ENCODE data around the gene AMBRA1. TPM values are rescaled to one million over a fixed set of nuclear protein-coding genes. Genes with fewer than 3 reads are reported as not detected.

The AMBRA1 gene
- total RNA-seq, 4 donors from 2014 or later, result 43.4 to 48.9 (median 46.3) TPM

- Histone ChIP-seq H3K9me3 (no peaks in the 10 kb centered on the region), H3K36me3 (peaks cover 0 to 16% (median 0%) of the 10 kb centered on the region in 4 donors), H3K4me1 (peaks cover 0 to 25% (median 3%) of the 10 kb centered on the region in 4 donors), H3K27me3 (no peaks in the 10 kb centered on the region), H3K4me3 (no peak overlapping the region), H3K27ac (no peak overlapping the region)
- no peak for DNase-seq
- intact Hi-C loops (cut with DNase I; ENCODE audit: low total_unique reads), result loop anchor here (10.0 kb wide), 1 partner anchor 142 kb away; the partner anchor contains the start of gene CHRM4
- TF ChIP-seq POLR2A (IDR thresholded peaks at IDR 0.05) (no peak), POLR2AphosphoS5 (IDR thresholded peaks at IDR 0.05) (no peak), EP300 (IDR thresholded peaks at IDR 0.05; ENCODE audit: low read depth) (no peak), CTCF (IDR thresholded peaks at IDR 0.05) (no peak)
- in situ Hi-C loops (cut with MboI; ENCODE audit: low pct_ligation_motif_present in 1 of 4, low pct_unique_long_range_greater_than_20kb in 1 of 4, low sequenced_read_pairs in 3 of 4), result loop anchor here (10.0 to 25.0 kb wide), 4 partner anchors 125 to 300 kb away; partner anchors contain the start of genes CHRM4 (in 3 of the 4) and MDK (in 2 of the 4)
- WGBS, 2 donors (ENCODE audit: low coverage in 1 of 2), result 89% methylated on average over 2 of the region's 2 CpGs; no CpG with 5 or more reads in 1 of the 2 donors
These were observed 56.7 kb downstream of the AMBRA1 start for GRCh38 chr11:46537121-46537520.

GRCh38 chr11:46535688-46536087, 58.1 kb downstream of the AMBRA1 start:
- H3K4me3 ChIP-seq, result no peak overlapping the region
- H3K9me3 ChIP-seq, result no peaks in the 10 kb centered on the region
- no peak for TF ChIP-seq POLR2AphosphoS5 (IDR thresholded peaks at IDR 0.05)
- no peak for TF ChIP-seq POLR2A (IDR thresholded peaks at IDR 0.05)
- no peak for TF ChIP-seq CTCF (IDR thresholded peaks at IDR 0.05)
- TF ChIP-seq EP300 (IDR thresholded peaks at IDR 0.05; ENCODE audit: low read depth), result no peak
- peaks cover 0 to 6% (median 0%) of the 10 kb centered on the region in 4 donors for H3K36me3 ChIP-seq
- H3K27me3 ChIP-seq, result no peaks in the 10 kb centered on the region
- in situ Hi-C loops (cut with MboI; ENCODE audit: low pct_ligation_motif_present in 1 of 4, low pct_unique_long_range_greater_than_20kb in 1 of 4, low sequenced_read_pairs in 3 of 4), result loop anchor here (10.0 to 25.0 kb wide), 4 partner anchors 123 to 298 kb away; partner anchors contain the start of genes CHRM4 (in 3 of the 4) and MDK (in 2 of the 4)
- 85 to 94% methylated on average over 2 to 4 of the region's 4 CpGs for WGBS, 2 donors (ENCODE audit: low coverage in 1 of 2)
- no peak overlapping the region for H3K27ac ChIP-seq
- intact Hi-C loops (cut with DNase I; ENCODE audit: low total_unique reads), result loop anchor here (10.0 kb wide), 1 partner anchor 141 kb away; the partner anchor contains the start of gene CHRM4
- no peak for DNase-seq
- peaks cover 0 to 15% (median 0%) of the 10 kb centered on the region in 4 donors for H3K4me1 ChIP-seq

GRCh38 chr11:46534711-46535110, 59.1 kb downstream of the AMBRA1 start:
- H3K27me3 ChIP-seq, result no peaks in the 10 kb centered on the region
- no peak overlapping the region for H3K27ac ChIP-seq
- no peaks in the 10 kb centered on the region for H3K36me3 ChIP-seq
- DNase-seq, result no peak
- TF ChIP-seq CTCF (IDR thresholded peaks at IDR 0.05) (no peak), POLR2AphosphoS5 (IDR thresholded peaks at IDR 0.05) (no peak), EP300 (IDR thresholded peaks at IDR 0.05; ENCODE audit: low read depth) (no peak), POLR2A (IDR thresholded peaks at IDR 0.05) (no peak)
- WGBS, 2 donors (ENCODE audit: low coverage in 1 of 2), result 92% methylated on average over 5 of the region's 5 CpGs; no CpG with 5 or more reads in 1 of the 2 donors
- in situ Hi-C loops (cut with MboI; ENCODE audit: low pct_ligation_motif_present in 1 of 4, low pct_unique_long_range_greater_than_20kb in 1 of 4, low sequenced_read_pairs in 3 of 4), result loop anchor here (10.0 to 25.0 kb wide), 4 partner anchors 122 to 297 kb away; partner anchors contain the start of genes CHRM4 (in 3 of the 4) and MDK (in 2 of the 4)
- peaks cover 0 to 20% (median 0%) of the 10 kb centered on the region in 4 donors for H3K4me1 ChIP-seq
- H3K9me3 ChIP-seq, result no peaks in the 10 kb centered on the region
- no peak overlapping the region for H3K4me3 ChIP-seq
- intact Hi-C loops (cut with DNase I; ENCODE audit: low total_unique reads), result loop anchor here (10.0 kb wide), 1 partner anchor 140 kb away; the partner anchor contains the start of gene CHRM4

GRCh38 chr11:46533396-46534100, 60.3 kb downstream of the AMBRA1 start:
- no peak overlapping the region for H3K4me3 ChIP-seq
- no peaks in the 10 kb centered on the region for H3K36me3 ChIP-seq
- in situ Hi-C loops (cut with MboI; ENCODE audit: low pct_ligation_motif_present in 1 of 4, low pct_unique_long_range_greater_than_20kb in 1 of 4, low sequenced_read_pairs in 3 of 4) (loop anchor here (10.0 to 25.0 kb wide), 4 partner anchors 121 to 296 kb away; partner anchors contain the start of genes CHRM4 (in 3 of the 4) and MDK (in 2 of the 4)), intact Hi-C loops (cut with DNase I; ENCODE audit: low total_unique reads) (loop anchor here (10.0 kb wide), 1 partner anchor 139 kb away; the partner anchor contains the start of gene CHRM4)
- no peak for DNase-seq
- no peak for TF ChIP-seq CTCF (IDR thresholded peaks at IDR 0.05)
- TF ChIP-seq POLR2AphosphoS5 (IDR thresholded peaks at IDR 0.05), result no peak
- TF ChIP-seq EP300 (IDR thresholded peaks at IDR 0.05; ENCODE audit: low read depth), result no peak
- no peak for TF ChIP-seq POLR2A (IDR thresholded peaks at IDR 0.05)
- H3K4me1 ChIP-seq, result peaks cover 0 to 30% (median 4%) of the 10 kb centered on the region in 4 donors
- 89 to 95% methylated on average over 5 to 9 of the region's 9 CpGs for WGBS, 2 donors (ENCODE audit: low coverage in 1 of 2)
- no peak overlapping the region for H3K27ac ChIP-seq
- H3K9me3 ChIP-seq, result no peaks in the 10 kb centered on the region
- H3K27me3 ChIP-seq, result no peaks in the 10 kb centered on the region

Data from transverse colon (tissue), 4 donors.